Measurements from ENCODE around the gene PHACTR2. TPM values are rescaled to one million over a fixed set of nuclear protein-coding genes. Genes with fewer than 3 reads are reported as not detected.

The PHACTR2 gene
- total RNA-seq, 4 donors from 2014 or later, result 95.0 to 127 (median 111) TPM

- H3K4me3 ChIP-seq (replicated peaks in 1 of 3), result no peak overlapping the region
- intact Hi-C loops (cut with DNase I), result no loop called here
- H3K36me3 ChIP-seq, result no peaks in the 10 kb centered on the region
- no peaks in the 10 kb centered on the region for H3K27me3 ChIP-seq
- 84% methylated on average over 1 of the region's 1 CpG for WGBS, 2 donors
- DNase-seq, result no peak
- TF ChIP-seq POLR2A (IDR thresholded peaks at IDR 0.05), result no peak
- no peak for TF ChIP-seq CTCF (IDR thresholded peaks at IDR 0.05)
- H3K4me1 ChIP-seq, result peaks cover 47 to 48% of the 10 kb centered on the region in 2 donors
- no peak overlapping the region for H3K27ac ChIP-seq
- no peaks in the 10 kb centered on the region for H3K9me3 ChIP-seq
These were observed 13.4 kb downstream of the PHACTR2 start for GRCh38 chr6:143691155-143691554.

GRCh38 chr6:143691900-143692636 is 14.3 kb downstream of the PHACTR2 start:
- intact Hi-C loops (cut with DNase I), result no loop called here
- Histone ChIP-seq H3K36me3 (no peaks in the 10 kb centered on the region), H3K9me3 (no peaks in the 10 kb centered on the region), H3K4me1 (peaks cover 50 to 51% of the 10 kb centered on the region in 2 donors), H3K4me3 (replicated peaks in 1 of 3) (no peak overlapping the region), H3K27me3 (no peaks in the 10 kb centered on the region), H3K27ac (no peak overlapping the region)
- no peak for DNase-seq
- TF ChIP-seq CTCF (IDR thresholded peaks at IDR 0.05) (no peak), POLR2A (IDR thresholded peaks at IDR 0.05) (no peak)
- whole genome bisulfite sequencing, 2 donors, result 78 to 85% methylated on average over 7 of the region's 7 CpGs

- Histone ChIP-seq H3K9me3 (no peaks in the 10 kb centered on the region), H3K4me3 (replicated peaks in 1 of 3) (no peak overlapping the region), H3K27me3 (no peaks in the 10 kb centered on the region), H3K4me1 (peaks cover 50 to 51% of the 10 kb centered on the region in 2 donors), H3K27ac (no peak overlapping the region), H3K36me3 (no peaks in the 10 kb centered on the region)
- TF ChIP-seq CTCF (IDR thresholded peaks at IDR 0.05), result no peak
- TF ChIP-seq POLR2A (IDR thresholded peaks at IDR 0.05), result no peak
- no peak for DNase-seq
- intact Hi-C loops (cut with DNase I), result no loop called here
- 92 to 95% methylated on average over 3 of the region's 3 CpGs for WGBS, 2 donors
These were observed 14.9 kb downstream of the PHACTR2 start for GRCh38 chr6:143692696-143693095.

GRCh38 chr6:143694013-143694412 is 16.2 kb downstream of the PHACTR2 start:
- TF ChIP-seq POLR2A (IDR thresholded peaks at IDR 0.05) (no peak), CTCF (IDR thresholded peaks at IDR 0.05) (no peak)
- H3K4me3 ChIP-seq (replicated peaks in 1 of 3), result no peak overlapping the region
- H3K4me1 ChIP-seq, result peaks cover 51 to 54% of the 10 kb centered on the region in 2 donors
- H3K27me3 ChIP-seq, result no peaks in the 10 kb centered on the region
- no peak overlapping the region for H3K27ac ChIP-seq
- H3K9me3 ChIP-seq, result no peaks in the 10 kb centered on the region
- WGBS, 2 donors, result 89 to 92% methylated on average over 2 of the region's 2 CpGs
- H3K36me3 ChIP-seq, result no peaks in the 10 kb centered on the region
- no peak for DNase-seq
- intact Hi-C loops (cut with DNase I), result no loop called here

GRCh38 chr6:143694560-143694959 is 16.8 kb downstream of the PHACTR2 start:
- intact Hi-C loops (cut with DNase I), result no loop called here
- 80 to 94% methylated on average over 7 of the region's 7 CpGs for WGBS, 2 donors
- Histone ChIP-seq H3K27ac (no peak overlapping the region), H3K27me3 (no peaks in the 10 kb centered on the region), H3K36me3 (no peaks in the 10 kb centered on the region), H3K4me3 (replicated peaks in 1 of 3) (no peak overlapping the region), H3K9me3 (no peaks in the 10 kb centered on the region), H3K4me1 (peaks cover 51 to 58% of the 10 kb centered on the region in 2 donors)
- no peak for DNase-seq
- no peak for TF ChIP-seq POLR2A (IDR thresholded peaks at IDR 0.05)
- no peak for TF ChIP-seq CTCF (IDR thresholded peaks at IDR 0.05)

Data from thyroid gland (tissue), 4 donors.